Activated naive CD4-positive, alpha-beta T cell treated with anti-CD3 and anti-CD28 coated beads, Interleukin-2, amount 50 U/mL, for 72 hours (primary cell): ENCODE results near the gene GBP7. TPM values are rescaled to one million over a fixed set of nuclear protein-coding genes. Genes with fewer than 3 reads are reported as not detected.

ENCODE experiments used
- ATAC-seq, 2 donors: fragments of 150-1000 bp; cut with Tn5 transposase; 2 replicates each; pipeline ENCODE4 v1.10.0; 2021; ENCODE audit warnings: mild to moderate bottlenecking in 2 of 2, moderate library complexity in 2 of 2
- DNase-seq, 2 donors: peaks; one replicate each; pipeline ENCODE4 v3.0.0; 2021 to 2022; ENCODE audit warnings: low spot score in 2 of 2
- H3K27ac Mint-ChIP-seq, 2 donors: one replicate each; pipeline ENCODE4 v1.8.0; 2022; ENCODE audit warnings: mild to moderate bottlenecking in 2 of 2, mixed read lengths in 2 of 2
- H3K36me3 Mint-ChIP-seq, 2 donors: one replicate each; pipeline ENCODE4 v1.8.0; 2022; ENCODE audit warnings: mixed read lengths in 2 of 2
- H3K9me3 Mint-ChIP-seq, 2 donors: one replicate each; pipeline ENCODE4 v1.8.0; 2022; ENCODE audit warnings: mixed read lengths in 2 of 2
- total RNA-seq, 2 donors: library from RNA; stranded (reverse); gene quantifications; one replicate each; pipeline ENCODE4 v1.2.3, GENCODE V29; 2022

Gene GBP7
- total RNA-seq, 2 donors from 2014 or later, result not detected

DNA sequence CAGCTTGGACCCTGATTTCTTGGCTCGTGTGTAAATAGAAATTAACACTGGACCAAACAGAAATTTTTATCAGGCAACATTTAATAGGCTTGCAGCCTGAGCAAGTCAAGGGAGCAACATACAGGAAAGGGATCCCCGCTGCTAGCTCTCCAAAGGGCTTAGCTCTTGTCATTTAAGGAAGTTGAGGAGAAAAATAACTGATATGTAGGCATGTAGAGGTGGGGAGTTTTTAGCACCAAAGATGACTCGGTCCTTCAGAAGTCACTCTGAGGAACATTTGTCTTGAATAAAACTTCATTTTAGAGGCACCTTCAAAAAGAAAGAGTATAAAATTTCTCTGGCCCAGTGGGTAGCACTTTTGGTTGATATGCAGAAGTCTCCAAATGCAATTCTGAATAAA lies 76.9 kb downstream of the GBP7 start:
- Mint-ChIP-seq H3K36me3 (peaks cover under 1 to 28% of the 10 kb centered on the region in 2 donors), H3K9me3 (peaks cover 4 to 14% of the 10 kb centered on the region in 2 donors), H3K27ac (no peak overlapping the region)
- DNase-seq, result no peak
- no peak for ATAC-seq

DNA sequence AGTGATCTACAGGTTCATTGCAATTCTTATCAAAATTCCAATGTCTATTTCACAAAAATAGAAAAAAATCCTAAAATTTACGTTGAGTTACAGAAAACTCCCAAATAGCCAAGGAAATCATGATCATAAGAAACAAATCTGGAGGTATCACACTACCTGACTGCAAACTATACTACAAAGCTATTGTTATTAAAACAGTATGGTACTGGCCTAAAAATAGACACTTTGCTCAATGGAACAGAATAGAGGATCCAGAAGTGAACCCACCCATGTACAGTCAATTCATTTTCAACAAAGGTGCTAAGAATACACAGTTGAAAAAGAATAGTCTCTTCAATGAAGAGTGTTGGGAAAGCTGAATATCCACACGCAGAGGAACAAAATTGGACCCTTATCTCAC lies 80.1 kb downstream of the GBP7 start:
- DNase-seq, result no peak
- no peak overlapping the region for H3K27ac Mint-ChIP-seq
- peaks cover 0 to 21% of the 10 kb centered on the region in 2 donors for H3K36me3 Mint-ChIP-seq
- peaks cover 4 to 11% of the 10 kb centered on the region in 2 donors for H3K9me3 Mint-ChIP-seq
- no peak for ATAC-seq

DNA sequence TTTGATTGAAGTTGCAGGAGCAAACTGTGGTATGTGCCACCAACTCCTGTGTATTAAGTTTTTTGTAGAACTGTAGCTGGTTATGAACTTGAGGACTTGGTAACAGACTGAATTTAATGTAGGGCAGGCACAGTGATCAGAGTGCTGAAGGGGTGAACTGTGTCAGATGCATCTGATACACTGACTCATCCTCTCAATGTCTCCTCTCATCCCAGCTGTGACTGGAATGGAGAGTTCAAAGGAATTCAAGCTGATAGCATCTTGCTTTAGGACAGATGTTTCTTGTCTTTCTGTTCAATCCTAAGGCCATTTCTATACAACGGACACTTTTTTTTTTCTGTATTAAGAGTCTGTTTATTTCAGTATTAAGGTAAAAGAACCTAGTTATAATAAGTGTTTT lies 85.8 kb downstream of the GBP7 start:
- peak; percentile 37 to 51 for ATAC-seq
- Mint-ChIP-seq H3K9me3 (no peaks in the 10 kb centered on the region), H3K27ac (no peak overlapping the region), H3K36me3 (no peaks in the 10 kb centered on the region)
- DNase-seq, result no peak

- DNase-seq, result no peak
- no peak overlapping the region for H3K27ac Mint-ChIP-seq
- H3K9me3 Mint-ChIP-seq, result no peaks in the 10 kb centered on the region
- no peaks in the 10 kb centered on the region for H3K36me3 Mint-ChIP-seq
- no peak for ATAC-seq
Observed at GRCh38 chr1:89088572-89088971, 87.2 kb downstream of the GBP7 start.

DNA sequence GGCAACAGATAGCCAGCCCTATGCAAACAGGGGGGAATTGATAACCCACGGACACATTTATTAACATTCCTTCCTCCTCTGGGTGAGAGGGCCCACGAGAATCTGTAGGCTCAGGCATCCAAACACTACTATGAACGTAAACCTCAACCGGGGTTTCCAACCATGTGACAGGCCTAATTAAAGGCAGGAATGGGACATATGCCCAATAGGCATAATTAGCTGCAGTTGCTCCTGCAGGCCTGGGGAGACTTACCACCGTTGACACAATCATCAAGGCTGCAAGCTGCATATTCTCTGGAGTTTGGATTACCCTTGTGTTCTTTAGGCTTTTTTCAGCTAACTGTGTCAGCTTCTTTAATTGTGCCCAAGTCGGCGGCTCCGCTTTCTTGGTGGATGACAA lies 88.6 kb downstream of the GBP7 start:
- no peaks in the 10 kb centered on the region for H3K9me3 Mint-ChIP-seq
- H3K27ac Mint-ChIP-seq, result no peak overlapping the region
- no peaks in the 10 kb centered on the region for H3K36me3 Mint-ChIP-seq
- ATAC-seq (no peak), DNase-seq (no peak)

- H3K27ac Mint-ChIP-seq, result no peak overlapping the region
- H3K36me3 Mint-ChIP-seq, result no peaks in the 10 kb centered on the region
- ATAC-seq (peak; percentile 68 to 81), DNase-seq (peak in 1 of 2 donors; percentile 59)
- no peaks in the 10 kb centered on the region for H3K9me3 Mint-ChIP-seq
Observed at GRCh38 chr1:89085781-89086180, 90.0 kb downstream of the GBP7 start.

Other genes with a start within 250 kb of the GBP7 start
- 10 to 100 TPM; 37.6 to 65.6 TPM for gene KYAT3, start 183.4 kb downstream of the GBP7 start, total RNA-seq
- 10 to 100 TPM; 23.7 to 27.2 TPM for gene RBMXL1, start 183.4 kb downstream of the GBP7 start, total RNA-seq
- gene GBP3, start 153.1 kb downstream of the GBP7 start, total RNA-seq, result 1 to 10 TPM; 3.2 to 9.3 TPM
- 10 to 100 TPM; 51.3 to 79.2 TPM for gene GBP1, start 110.8 kb downstream of the GBP7 start, total RNA-seq
- gene GBP2, start 49.9 kb downstream of the GBP7 start, total RNA-seq, result 100 to 1,000 TPM; 279 to 294 TPM
- 10 to 100 TPM; 32.5 to 37.2 TPM for gene GBP4, start 22.9 kb upstream of the GBP7 start, total RNA-seq
- 100 to 1,000 TPM in 1 of 2 donors, 10 to 100 TPM in 1; 86.8 to 151 TPM for gene GBP5, start 96.9 kb upstream of the GBP7 start, total RNA-seq
- gene GBP6, start 188.1 kb upstream of the GBP7 start, total RNA-seq, result under 1 TPM; 0.11 to 0.31 TPM